Activated naive CD8-positive, alpha-beta T cell treated with anti-CD3 and anti-CD28 coated beads, Interleukin-2, amount 50 U/mL, for 24 hours (primary cell): Measurements from ENCODE around the gene CHGA.

Experiments used
- ATAC-seq: fragments of 150-1000 bp; cut with Tn5 transposase; one replicate; pipeline ENCODE4 v1.10.0; 2021
- DNase-seq: peaks from one replicate; pipeline ENCODE4 v3.0.0; 2021
- H3K27ac Mint-ChIP-seq: one replicate; pipeline ENCODE4 v1.8.0; 2021; ENCODE audit warnings: mild to moderate bottlenecking, mixed read lengths
- H3K27me3 Mint-ChIP-seq: one replicate; pipeline ENCODE4 v1.8.0; 2021; ENCODE audit warnings: mixed read lengths
- H3K36me3 Mint-ChIP-seq: one replicate; pipeline ENCODE4 v1.8.0; 2021; ENCODE audit warnings: low read depth, mixed read lengths
- H3K4me1 Mint-ChIP-seq: one replicate; pipeline ENCODE4 v1.8.0; 2021; ENCODE audit warnings: mixed read lengths
- H3K4me3 Mint-ChIP-seq: one replicate; pipeline ENCODE4 v1.8.0; 2021; ENCODE audit warnings: mild to moderate bottlenecking, moderate library complexity, mixed read lengths
- H3K9me3 Mint-ChIP-seq: one replicate; pipeline ENCODE4 v1.8.0; 2021; ENCODE audit warnings: mixed read lengths

Gene CHGA

GRCh38 chr14:92980866-92981265 is 57.9 kb downstream of the CHGA start:
- Mint-ChIP-seq H3K27me3 (no peaks in the 10 kb centered on the region), H3K9me3 (peaks cover 38% of the 10 kb centered on the region), H3K4me3 (no peak overlapping the region), H3K4me1 (peaks cover 8% of the 10 kb centered on the region), H3K36me3 (peaks cover 69% of the 10 kb centered on the region), H3K27ac (peak overlapping the region; percentile 40)
- ATAC-seq (no peak), DNase-seq (no peak)

GRCh38 chr14:92981726-92982125 is 58.8 kb downstream of the CHGA start:
- Mint-ChIP-seq H3K4me1 (peaks cover 8% of the 10 kb centered on the region), H3K4me3 (no peak overlapping the region), H3K9me3 (peaks cover 30% of the 10 kb centered on the region), H3K27me3 (no peaks in the 10 kb centered on the region), H3K27ac (no peak overlapping the region), H3K36me3 (peaks cover 60% of the 10 kb centered on the region)
- DNase-seq (no peak), ATAC-seq (no peak)

- Mint-ChIP-seq H3K4me3 (no peak overlapping the region), H3K9me3 (peaks cover 19% of the 10 kb centered on the region), H3K27me3 (no peaks in the 10 kb centered on the region), H3K36me3 (peaks cover 48% of the 10 kb centered on the region), H3K27ac (no peak overlapping the region), H3K4me1 (peaks cover 8% of the 10 kb centered on the region)
- ATAC-seq, result no peak
- DNase-seq, result no peak
Observed at GRCh38 chr14:92982956-92983355, 60.0 kb downstream of the CHGA start.

GRCh38 chr14:92984082-92984788 is 61.3 kb downstream of the CHGA start:
- DNase-seq (no peak), ATAC-seq (peak; percentile 37)
- H3K27ac Mint-ChIP-seq, result no peak overlapping the region
- H3K4me1 Mint-ChIP-seq, result peaks cover 8% of the 10 kb centered on the region
- peaks cover 36% of the 10 kb centered on the region for H3K36me3 Mint-ChIP-seq
- H3K27me3 Mint-ChIP-seq, result no peaks in the 10 kb centered on the region
- H3K4me3 Mint-ChIP-seq, result no peak overlapping the region
- peaks cover 10% of the 10 kb centered on the region for H3K9me3 Mint-ChIP-seq
